Fibroblast of mammary gland (primary cell): ENCODE data around the gene TRAF7.
"Not testable (repeated sequence)": the region's sequence is repeated elsewhere in the genome, so short reads cannot be mapped to it uniquely, and the experiment has no call there.

ENCODE experiments used
- DNase-seq: peaks from one replicate; pipeline ENCODE4 v3.0.0-alpha.2; 2010; ENCODE audit warnings: low read depth
- H3K4me3 ChIP-seq: 2 replicates; pipeline ENCODE4 v1.5.1; 2011; ENCODE audit warnings: low read depth, mild to moderate bottlenecking, low read length, moderate library complexity; ENCODE audit not compliant: control insufficient read depth
- TF ChIP-seq, protein P1 (sequence below): conservative IDR thresholded peaks from 2 replicates; pipeline ENCODE4 v1.5.1; 2011; ENCODE audit warnings: low read depth, low read length, inconsistent platforms; ENCODE audit not compliant: control insufficient read depth, insufficient read depth

TRAF7 gene

DNA sequence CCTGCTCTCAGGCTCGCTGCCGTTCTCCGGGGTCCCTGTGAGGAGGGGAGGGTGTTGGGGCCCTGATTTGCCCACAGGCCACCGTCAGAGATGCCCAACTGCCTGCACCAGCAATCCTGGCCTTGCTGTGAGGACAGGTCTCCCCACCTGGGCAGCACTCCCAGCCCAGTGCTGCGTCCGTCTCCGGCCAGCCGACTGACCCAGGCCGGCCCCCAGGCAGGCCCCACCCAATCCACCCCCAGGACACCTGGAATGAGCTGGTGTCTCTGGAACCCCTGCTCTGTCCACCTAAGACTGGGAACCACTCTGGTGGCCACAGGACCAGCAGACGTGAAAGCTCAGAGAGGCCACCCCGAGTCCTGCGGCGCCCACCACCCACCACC, 40.0 kb upstream of the TRAF7 start:
- TF ChIP-seq, protein P1, sequence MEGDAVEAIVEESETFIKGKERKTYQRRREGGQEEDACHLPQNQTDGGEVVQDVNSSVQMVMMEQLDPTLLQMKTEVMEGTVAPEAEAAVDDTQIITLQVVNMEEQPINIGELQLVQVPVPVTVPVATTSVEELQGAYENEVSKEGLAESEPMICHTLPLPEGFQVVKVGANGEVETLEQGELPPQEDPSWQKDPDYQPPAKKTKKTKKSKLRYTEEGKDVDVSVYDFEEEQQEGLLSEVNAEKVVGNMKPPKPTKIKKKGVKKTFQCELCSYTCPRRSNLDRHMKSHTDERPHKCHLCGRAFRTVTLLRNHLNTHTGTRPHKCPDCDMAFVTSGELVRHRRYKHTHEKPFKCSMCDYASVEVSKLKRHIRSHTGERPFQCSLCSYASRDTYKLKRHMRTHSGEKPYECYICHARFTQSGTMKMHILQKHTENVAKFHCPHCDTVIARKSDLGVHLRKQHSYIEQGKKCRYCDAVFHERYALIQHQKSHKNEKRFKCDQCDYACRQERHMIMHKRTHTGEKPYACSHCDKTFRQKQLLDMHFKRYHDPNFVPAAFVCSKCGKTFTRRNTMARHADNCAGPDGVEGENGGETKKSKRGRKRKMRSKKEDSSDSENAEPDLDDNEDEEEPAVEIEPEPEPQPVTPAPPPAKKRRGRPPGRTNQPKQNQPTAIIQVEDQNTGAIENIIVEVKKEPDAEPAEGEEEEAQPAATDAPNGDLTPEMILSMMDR, result no peak
- no peak for DNase-seq
- no peak overlapping the region for H3K4me3 ChIP-seq

GRCh38 chr16:2116428-2116827, 39.2 kb upstream of the TRAF7 start:
- not testable (repeated sequence) for H3K4me3 ChIP-seq, DNase-seq

DNA sequence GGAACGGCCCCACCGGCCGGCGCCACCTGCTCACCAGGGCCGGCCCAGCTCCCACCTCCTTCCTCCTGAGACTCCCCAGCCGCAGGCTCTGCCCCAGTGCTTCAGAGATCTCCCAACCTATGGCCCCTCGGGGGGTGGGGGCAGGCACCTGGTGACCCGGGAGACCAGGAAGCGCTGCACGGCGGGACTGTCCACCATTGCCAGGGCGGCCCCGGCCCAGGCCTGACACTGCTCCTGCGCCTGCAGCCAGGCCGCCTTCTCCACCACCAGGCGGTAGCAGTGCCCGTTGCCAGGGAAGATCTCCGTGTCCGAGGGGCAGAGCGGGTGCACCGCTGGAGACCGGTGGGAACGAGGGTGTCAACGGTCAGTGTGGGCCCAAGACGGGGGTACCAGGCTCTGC, 38.2 kb upstream of the TRAF7 start:
- H3K4me3 ChIP-seq, DNase-seq: not testable (repeated sequence)

DNA sequence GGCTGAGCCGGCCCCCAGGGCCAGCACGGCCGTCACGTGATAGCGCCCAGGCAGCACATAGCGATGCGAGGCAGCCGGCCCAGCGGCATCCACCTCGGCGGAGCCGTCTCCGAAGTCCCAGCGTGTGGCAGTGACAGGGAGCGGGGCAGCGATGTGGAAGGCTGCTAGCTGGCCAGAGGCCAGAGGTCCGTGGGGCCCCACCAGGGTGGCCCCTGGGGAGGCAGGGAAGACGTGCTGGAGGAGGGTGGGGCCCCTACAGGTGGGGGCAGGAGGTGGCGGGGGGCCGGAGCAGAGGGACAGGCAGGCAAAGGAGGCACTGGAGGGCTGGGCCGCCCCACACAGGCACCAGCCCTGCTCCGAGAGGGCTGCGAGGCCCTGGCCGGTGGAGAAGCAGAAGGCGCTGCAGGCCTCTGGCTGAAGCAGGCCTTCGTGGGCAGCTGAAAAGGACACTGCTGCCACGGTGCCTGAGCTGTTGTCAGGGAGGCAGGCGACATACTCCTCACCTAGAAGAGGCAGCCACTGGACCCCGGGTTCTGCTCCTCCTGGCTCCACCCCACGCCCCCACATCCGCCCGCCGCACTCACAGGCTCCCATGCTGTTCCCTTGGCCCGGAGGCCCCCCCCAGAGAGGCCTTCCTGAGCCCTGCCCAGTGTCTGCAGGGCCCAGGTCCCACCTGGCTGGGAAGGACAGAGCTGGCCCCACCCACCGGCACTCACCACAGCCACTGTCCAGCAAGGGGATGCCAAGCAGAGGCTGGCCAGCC, 37.4 kb upstream of the TRAF7 start:
- not testable (repeated sequence) for H3K4me3 ChIP-seq, DNase-seq

GRCh38 chr16:2121325-2121724, 34.3 kb upstream of the TRAF7 start:
- peak; percentile 80 for DNase-seq
- not testable (repeated sequence) for H3K4me3 ChIP-seq
- TF ChIP-seq, protein P1, result peak; percentile 45

DNA sequence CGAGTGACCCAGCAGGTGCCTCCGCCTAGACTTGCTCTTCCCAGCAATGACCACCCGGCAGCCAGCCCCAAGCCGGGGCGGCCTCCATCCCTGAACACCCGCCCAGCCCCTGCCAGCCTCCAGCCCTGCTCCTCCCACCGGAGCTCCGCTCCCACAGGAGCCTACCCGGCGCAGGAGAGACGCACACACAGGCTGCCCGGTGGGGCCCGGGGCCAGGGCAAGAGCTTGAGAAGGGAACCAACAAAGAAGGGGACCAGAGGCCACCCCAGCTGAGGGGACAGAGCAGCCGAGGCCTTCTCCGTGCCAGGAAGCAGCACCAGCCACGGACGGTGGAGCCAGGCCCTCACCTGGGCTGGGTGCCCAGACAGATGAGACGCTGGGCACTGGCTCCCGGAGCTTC, 33.7 kb upstream of the TRAF7 start:
- no peak overlapping the region for H3K4me3 ChIP-seq
- TF ChIP-seq, protein P1, result no peak
- DNase-seq, result no peak

GRCh38 chr16:2122429-2122828, 33.2 kb upstream of the TRAF7 start:
- TF ChIP-seq, protein P1, result no peak
- H3K4me3 ChIP-seq, result no peak overlapping the region
- no peak for DNase-seq

- not testable (repeated sequence) for DNase-seq, H3K4me3 ChIP-seq
Observed at GRCh38 chr16:2122934-2123683, 32.5 kb upstream of the TRAF7 start.

- not testable (repeated sequence) for DNase-seq, H3K4me3 ChIP-seq
Observed at GRCh38 chr16:2123706-2124376, 31.7 kb upstream of the TRAF7 start.

DNA sequence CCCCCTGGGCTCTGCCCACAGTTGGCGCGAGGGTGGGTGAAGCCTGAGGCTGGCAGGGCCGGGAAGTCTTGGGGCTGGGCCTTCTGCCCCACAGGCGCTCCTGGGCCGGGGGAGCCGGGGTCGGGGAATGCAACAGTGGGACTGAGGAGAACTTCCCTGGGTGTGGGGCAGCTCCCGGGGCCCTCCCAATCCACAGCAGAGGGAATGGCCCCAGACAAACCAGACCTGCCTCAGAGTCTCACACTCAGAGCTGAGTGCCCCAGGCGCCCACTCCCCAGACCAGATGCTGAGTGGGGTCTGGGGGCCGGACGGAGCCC, 31.2 kb upstream of the TRAF7 start:
- not testable (repeated sequence) for H3K4me3 ChIP-seq, DNase-seq

DNA sequence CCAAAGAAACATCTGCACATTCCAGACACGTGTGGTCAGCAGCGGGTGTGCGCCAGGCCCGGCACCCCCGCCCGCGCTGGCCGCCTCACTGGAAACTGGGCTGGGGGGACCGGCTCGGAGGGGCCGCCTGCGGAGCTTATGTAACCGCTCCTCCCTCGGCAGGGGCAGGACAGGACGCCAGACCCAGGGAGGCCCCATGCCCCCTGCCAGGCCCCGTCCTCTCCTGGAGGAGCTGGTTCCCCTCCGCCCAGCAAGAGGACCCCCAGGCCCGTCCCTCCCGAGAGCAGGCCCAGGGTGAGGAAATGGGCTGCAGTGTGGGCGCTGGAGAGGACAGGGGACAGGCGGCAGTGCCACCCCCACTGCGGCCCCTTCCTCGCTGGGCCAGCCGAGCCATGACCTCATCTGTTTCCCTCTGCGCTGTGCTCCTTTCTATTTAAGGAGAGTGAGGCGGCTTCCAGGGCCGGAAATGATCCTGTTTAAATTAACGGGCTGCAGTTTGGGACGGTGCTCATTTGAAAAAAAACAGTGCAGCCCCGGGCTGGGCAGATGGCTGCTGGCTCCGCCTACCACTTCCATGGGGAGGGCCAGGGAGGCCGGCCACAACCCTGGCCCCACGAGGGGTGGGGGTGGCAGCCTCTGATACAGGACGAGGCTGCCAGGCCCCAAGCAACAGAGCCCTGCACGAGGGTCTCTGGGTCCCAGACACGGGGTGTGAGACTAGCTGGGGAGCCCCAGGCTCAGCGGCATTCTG, 30.7 kb upstream of the TRAF7 start:
- peak; percentile 76 for DNase-seq
- peak overlapping the region; percentile 13 for H3K4me3 ChIP-seq

DNA sequence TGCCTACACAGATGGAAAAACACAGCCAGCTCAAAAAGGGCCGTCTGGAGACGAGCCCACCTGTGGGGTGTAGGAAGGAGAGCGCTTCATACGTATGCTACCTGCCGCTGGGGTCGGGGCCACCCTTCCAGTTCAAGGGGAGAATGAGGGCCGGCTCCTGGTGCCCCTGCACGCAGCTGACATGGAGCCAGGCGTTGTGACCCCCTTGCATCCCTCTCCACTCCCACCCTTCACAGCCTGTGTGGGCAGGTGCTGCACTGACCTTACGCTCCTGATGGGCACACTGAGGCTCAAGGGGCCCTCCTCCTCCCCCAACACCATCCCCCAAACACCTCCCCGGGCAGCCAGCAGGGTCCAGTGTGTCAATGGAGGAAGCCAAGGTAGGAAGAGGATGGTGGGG, 30.0 kb upstream of the TRAF7 start:
- not testable (repeated sequence) for H3K4me3 ChIP-seq, DNase-seq
